ENCODE results near the gene MINDY3.

DNA sequence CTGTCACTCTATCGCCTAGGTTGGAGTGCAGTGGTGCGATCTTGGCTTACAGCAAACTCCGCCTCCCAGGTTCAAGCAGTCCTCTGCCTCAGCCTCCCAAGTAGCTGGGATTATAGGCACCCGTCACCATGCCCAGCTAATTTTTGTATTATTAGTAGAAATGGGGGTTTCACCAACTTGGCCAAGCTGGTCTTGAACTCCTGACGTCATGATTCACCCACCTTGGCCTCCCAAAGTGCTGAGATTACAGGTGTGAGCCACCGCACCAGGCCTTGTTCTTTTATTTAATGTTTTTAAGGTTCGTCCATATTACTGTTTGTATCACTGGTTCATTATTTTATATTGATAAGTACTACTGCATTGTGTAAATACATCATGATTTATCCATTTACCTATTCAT is 130.4 kb downstream of the MINDY3 start:
- TF ChIP-seq, protein P1, sequence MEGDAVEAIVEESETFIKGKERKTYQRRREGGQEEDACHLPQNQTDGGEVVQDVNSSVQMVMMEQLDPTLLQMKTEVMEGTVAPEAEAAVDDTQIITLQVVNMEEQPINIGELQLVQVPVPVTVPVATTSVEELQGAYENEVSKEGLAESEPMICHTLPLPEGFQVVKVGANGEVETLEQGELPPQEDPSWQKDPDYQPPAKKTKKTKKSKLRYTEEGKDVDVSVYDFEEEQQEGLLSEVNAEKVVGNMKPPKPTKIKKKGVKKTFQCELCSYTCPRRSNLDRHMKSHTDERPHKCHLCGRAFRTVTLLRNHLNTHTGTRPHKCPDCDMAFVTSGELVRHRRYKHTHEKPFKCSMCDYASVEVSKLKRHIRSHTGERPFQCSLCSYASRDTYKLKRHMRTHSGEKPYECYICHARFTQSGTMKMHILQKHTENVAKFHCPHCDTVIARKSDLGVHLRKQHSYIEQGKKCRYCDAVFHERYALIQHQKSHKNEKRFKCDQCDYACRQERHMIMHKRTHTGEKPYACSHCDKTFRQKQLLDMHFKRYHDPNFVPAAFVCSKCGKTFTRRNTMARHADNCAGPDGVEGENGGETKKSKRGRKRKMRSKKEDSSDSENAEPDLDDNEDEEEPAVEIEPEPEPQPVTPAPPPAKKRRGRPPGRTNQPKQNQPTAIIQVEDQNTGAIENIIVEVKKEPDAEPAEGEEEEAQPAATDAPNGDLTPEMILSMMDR (optimal IDR thresholded peaks at IDR 0.05 in 1 of 3, IDR thresholded peaks at IDR 0.05 in 1 of 3, conservative IDR thresholded peaks at IDR 0.05 in 1 of 3; ENCODE audit: extremely low read depth in 1 of 3, insufficient read depth in 2 of 3, low read length in 3 of 3) = no peak
- TF ChIP-seq EZH2 (IDR thresholded peaks at IDR 0.05; ENCODE audit: low read length) = no peak

Measured in keratinocyte (primary cell).